Fibroblast of skin of right biceps (primary cell): ENCODE measurements around the gene EEF1B2.
"Not testable (repeated sequence)": the region's sequence is repeated elsewhere in the genome, so short reads cannot be mapped to it uniquely, and the experiment has no call there.

Experiments
- DNase-seq: peaks from one replicate; pipeline ENCODE4 v3.0.0-alpha.2; 2013

The EEF1B2 gene

DNA sequence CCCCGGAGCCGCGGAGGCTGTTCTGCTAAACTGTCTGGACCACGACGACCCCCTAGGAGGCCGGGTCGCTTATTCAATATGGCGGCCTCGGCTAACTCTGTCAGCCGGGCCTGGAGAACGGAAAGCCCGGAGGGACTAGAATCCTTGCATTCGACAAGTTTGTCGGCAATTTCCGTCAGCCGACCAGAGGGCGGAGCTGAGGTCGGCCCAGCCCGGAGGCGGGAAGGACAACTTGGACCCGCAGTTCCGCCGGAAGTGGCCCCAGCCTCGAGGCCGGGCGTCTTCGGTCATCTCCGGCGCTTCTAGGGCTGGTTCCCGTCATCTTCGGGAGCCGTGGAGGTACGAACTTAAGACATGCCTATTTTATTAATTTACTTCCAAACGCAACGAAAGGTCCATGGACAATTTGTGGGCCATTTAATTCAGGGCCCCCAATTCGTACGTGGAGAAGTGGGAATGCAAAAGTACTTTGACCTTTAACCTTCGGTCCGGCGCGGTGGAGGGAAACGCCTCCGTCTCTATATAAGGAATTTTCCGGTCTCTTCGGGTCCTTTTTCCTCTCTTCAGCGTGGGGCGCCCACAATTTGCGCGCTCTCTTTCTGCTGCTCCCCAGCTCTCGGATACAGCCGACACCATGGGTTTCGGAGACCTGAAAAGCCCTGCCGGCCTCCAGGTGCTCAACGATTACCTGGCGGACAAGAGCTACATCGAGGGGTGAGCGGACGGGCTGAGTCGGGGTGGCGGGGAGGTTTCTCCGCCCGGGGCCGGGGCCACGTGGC, at the start of gene EEF1B2, which contains the start of gene NDUFS1:
TSS of gene EEF1B2 (plus strand) at position 550 of the 779 bp plus-strand sequence. CDS start at position 635, 85 bp downstream.
TSS of gene NDUFS1 (minus strand) at position 99 of the 779 bp plus-strand sequence. CDS start 5,766 bp downstream, outside the sequence.
- peak; percentile 98 for DNase-seq

DNA sequence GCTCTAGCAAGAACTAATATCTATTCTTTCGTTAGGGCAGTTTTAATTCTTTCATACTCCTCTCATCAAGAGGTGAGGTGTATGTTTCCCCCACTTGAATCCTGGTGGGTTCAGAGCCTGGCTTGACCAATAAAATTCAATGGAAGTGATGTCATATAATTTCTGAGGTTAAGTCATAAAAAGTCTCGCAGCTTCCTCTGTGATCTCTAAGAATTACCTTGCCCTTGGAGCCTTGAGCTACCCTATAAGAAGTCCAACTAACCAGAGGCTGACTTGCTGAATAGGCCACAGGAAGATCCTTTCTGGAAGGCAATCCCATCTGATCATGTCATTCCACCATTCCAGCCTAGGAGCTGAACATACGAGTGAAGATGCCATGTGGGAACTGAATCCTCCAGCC, 47.6 kb upstream of the EEF1B2 start:
- peak; percentile 7 for DNase-seq

DNA sequence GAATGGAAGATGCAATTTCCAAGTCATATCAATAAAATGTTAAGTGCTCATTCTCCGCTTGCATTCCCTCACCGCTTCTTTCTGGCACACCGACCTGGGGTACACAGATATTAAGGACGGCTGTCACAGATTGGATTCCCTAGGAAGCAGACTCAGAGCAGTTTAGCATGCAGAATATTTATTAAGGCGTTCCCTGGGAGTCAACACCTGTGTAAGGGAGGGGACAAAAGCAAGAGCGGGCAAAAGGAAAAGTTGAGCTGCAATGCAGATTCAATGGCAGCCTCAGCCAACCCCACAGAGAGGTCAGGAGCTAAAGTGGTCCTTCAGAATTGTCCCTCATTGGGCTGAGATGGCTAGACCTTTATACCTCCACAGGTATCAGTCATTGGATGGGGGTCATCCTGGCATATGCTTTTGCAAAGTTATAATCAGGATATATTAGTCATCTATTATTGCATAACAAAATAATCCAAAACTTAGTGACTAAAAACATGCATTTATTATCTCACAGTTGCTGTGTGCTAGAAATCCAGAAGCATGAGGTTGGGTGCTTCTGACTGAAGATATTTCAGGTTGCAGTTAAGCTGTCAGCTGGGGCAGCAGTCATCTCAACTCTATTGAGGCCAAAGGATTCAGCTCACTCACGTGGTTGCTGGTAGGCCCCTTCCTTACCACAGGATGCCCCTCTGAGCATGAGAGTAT, 46.7 kb upstream of the EEF1B2 start:
- peak; percentile 3 for DNase-seq

DNA sequence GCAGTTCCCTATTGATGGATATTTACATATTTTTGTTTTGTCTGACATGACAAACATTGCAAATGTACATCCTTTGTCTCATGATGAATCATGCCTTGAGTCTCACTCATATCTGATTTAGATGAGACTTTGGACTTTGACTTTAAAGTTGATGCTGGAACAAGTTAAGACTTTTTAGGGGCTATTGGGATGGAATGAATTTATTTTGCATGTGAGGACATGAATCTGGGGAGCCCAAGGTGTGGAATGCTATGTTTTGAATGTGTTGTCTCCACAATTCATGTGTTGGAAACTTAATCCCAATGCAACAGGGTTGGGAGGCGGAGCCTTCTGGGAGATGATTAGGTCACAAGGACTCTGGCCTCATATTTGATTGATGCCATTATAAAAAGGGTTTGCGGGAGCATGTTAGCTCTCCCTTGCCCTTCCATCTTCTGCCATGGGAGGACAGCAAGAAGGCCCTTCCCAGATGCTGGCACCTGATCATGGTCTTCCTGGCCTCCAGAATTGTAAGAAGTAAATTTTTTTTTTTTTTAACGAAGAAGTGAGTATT, 44.6 kb upstream of the EEF1B2 start:
- DNase-seq: no peak

DNA sequence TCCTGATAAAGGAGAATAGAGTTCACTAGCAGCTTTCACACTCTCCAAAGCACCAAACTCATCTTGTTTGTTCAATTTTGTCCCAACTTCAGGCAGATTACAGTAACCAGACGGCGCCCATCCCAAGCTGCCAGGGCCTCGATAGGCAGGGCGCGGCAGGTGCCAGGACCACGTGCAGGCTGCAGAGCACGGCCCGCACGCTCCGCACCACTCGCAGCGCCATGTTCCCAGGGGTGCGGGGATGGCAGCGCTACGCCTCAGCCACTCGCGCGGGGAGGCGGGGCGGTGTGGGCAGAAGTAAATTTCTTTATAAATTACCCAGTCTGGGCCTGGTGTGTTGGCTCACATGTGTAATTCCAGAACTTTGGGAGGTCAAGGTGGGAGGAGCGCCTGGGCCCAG, 43.4 kb upstream of the EEF1B2 start:
- DNase-seq: no peak

DNA sequence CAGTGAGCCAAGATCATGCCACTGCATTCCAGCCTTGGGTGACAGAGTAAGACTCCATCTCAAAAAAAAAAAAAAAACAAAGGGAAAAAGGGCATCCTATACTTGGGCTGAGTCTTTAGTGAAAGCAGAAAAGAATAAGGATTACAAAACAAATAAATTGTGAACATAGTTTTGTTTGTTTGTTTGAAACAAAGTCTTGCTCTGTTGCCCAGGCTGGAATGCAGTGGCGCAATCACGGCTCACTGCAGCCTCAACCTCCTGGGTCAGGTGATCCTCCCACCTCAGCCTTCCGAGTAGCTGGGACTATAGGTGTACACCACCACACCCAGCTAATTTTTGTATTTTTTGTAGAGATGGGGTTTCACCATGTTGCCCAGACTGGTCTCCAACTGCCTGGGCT, 37.1 kb upstream of the EEF1B2 start:
- DNase-seq: not testable (repeated sequence)

DNA sequence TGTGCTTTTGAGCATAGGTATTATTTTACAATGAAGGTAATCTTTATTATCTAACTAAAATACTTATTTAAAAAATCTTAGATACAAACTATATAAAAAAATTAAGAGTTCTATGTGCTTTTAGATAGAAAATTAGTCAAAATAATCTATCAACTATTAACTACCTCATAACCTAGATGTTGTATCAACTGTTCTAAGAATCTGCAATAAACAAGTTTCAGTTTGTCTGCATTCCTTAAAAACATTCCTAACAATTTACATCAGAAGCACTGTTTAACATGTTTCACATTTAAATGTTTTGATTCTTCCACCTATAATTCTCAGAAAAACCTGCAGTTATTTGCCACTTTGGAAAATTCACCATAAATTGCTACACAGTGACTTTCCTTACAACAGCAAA, 33.8 kb upstream of the EEF1B2 start:
- no peak for DNase-seq

DNA sequence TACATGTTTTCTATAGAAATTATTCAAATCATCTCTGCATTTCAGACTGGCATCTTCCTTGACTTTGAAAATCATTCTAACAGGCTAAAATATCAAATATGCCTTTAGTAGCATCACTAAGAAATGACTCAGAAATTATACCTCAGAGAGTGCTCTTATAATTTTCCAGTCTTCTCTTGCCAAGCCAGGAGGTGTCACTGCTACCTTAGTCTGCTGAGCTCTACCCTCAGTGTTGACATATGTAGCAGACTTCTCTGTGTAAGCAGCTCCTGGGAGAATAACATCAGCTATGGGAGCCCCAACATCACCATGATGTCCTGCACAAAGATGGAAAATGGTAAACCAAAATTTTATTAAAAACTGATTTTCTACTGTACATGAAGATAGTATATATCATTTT, 32.0 kb upstream of the EEF1B2 start:
- DNase-seq: no peak

DNA sequence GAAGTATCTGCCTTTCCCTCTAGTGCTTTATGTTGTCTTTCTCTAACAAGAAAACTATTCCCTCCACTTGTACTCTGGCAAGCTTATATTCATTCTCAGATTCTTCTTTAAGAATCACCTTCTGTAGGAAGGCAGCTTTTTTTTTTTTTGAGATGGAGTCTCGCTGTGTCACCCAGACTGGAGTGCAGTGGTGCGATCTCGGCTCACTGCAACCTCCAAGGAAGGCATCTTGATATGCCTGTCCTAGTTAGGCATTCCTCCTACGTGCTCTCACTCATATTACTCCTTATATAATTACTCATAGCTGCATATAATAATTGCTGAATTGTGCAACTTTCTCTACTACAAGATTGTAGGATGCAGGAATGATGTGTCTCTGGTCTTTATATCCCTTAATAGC, 16.2 kb upstream of the EEF1B2 start:
- DNase-seq: no peak

DNA sequence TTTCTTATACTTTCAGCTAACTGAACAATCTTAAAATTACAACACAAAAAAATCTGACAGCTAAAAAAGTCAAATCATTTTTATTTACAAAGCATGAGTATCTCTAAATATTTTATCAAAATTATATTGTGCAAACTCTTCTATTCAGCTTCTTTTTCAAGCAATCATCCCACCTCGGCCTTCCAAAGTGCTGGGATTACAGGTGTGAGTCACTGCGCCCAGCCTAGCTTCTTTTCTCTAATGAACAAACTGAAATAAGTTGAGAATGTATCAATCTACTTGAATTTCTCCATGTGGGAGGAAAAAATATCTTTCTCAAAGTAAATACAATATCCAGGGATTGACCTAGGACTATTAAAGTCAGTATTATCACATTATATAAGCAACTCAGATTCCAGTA, 15.3 kb upstream of the EEF1B2 start:
- DNase-seq: no peak

DNA sequence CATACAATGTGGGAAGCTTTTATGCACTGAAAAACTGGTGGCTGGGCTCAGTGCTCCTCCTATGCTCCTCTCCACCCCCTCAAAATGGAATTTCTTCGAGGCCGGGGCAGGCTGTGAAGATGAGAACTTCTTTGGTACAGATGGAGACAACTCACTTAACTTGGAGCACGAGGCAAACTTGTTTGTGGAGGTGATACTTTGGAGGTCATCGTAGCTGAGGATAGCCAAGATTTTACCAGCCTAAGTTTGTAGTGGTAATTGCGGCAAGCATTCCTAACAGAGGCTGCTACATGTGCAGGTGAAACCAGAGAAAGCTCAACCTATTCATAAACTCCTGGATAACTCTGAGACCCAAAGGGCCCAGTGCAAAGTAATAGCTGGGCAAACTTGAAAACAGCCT, 14.0 kb upstream of the EEF1B2 start:
- DNase-seq: no peak

DNA sequence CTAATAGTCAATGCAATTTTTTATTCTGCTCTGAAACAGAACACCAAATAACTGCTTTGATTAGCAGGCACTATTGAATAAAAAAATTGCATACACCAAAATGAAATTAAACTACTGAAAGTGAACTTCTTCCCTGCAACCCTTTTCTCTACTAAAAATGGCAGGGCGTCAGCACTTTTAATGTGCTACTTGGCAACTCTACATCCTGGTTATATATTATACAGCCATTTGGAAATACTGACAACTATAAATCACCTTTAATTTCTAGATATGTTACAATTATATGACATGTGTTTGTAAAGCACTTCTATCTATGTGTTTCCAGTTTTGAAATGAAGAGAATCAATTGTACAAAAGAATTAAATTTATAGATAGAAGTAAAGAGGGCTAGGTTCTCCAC, 10.4 kb upstream of the EEF1B2 start:
- DNase-seq: no peak

DNA sequence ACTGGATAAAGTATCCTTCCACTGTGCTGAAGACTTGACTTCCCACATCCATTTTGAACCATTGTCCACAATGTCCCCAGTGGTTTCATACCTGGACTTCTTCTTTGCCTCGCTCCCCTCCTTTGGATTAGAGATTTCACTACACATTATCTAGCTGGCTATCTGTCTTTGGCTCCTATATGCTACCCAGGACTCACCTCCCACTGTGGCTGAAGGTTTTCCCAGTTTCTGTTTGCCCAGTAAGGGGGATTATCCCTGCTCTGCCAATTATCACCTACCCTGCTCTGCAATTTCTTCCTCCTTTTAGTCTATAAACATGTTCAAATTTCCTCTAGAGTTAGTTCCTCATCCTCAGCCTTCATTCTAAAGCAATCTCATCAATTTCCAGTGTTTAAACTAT, 9.5 kb upstream of the EEF1B2 start:
- DNase-seq: no peak

DNA sequence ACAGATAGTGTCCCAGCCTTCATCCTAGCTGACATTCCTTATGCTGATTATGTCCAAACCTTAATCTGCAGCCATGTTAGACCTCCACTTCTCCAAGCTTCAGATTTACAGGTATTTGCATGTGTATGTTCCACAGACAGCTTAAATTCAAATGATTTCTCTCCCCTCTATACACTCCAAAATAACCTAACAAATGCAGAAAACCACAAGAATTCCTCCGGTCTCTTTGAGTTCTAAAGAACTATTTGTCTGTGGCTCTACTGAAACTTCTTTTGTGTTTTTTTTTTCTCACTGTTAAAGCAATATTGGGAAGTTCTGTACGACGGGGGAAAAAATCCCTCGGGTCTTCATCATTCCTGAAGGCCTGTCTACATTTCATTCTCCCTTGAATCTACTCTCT, 9.1 kb upstream of the EEF1B2 start:
- no peak for DNase-seq

DNA sequence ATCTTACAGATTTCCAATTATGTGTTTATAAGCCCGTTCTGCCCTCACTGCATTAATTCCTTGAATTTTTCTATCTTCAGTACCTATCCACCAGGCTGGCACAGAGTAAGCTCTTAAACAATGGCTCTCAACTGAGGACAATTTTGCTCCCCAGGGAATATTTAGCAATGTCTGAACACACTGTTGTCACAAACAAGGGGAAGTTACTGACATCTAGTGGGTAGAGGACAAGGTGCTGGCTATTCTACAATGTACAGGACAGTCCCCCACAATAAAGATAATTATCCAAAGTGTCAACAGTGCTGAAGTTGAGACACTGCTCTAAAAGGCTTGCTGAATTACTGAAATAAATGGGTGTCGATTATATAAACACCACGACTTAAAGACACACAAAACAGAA, 5.5 kb upstream of the EEF1B2 start:
- no peak for DNase-seq

DNA sequence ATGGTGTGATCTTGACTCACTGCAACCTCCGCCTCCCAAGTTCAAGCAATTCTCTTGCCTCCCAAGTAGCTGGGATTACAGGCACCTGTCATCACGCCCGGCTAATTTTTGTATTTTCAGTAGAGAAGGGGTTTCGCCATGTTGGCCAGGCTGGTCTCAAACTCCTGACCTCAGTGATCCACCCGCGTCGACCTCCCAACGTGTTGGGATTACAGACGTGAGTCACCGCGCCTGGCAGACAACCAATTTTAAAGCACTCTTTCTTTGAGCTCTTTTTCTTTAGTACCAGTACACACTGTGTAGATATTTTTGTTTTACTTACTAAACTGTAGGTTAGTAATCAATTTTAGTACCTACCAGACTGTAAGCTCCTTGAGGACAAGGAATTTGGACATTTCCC, 2.7 kb upstream of the EEF1B2 start:
- peak; percentile 5 for DNase-seq

DNA sequence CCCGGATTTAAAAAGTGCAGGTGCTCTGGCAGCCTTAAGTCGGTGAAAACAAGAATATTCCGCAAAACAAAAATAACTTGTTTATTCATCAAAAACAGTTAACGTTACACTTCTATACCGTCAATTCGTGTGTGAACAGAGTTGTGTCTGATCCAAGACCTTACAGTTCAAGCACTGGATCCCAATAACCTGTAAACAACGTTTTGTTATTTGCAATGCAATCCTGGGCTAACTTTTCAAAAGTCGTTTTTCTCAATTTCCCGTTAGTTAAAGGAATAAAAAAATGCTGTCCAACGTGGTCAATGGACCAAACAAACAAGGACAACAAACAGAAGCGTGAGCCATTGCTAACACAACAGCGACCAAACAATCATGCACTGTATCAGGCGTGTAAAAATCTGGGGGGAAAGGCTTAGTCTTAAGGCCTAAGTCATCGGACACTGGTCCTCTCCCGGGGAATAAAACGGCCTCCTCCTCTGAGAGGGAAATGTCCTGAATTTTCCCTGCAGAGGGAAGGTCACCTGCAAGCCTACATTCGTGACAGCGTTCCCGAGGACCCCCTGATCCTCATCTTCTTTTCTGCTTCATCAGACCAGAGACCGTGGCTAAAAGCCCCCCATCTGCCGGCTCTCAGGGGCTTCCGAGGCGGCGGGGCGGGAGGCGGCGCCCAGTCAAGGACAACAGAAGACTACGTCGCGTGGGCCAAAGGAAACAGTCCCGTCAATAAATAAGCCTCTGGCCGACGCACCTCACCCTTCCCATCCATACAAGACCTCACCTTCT, 941 bp upstream of the EEF1B2 start:
- no peak for DNase-seq

DNA sequence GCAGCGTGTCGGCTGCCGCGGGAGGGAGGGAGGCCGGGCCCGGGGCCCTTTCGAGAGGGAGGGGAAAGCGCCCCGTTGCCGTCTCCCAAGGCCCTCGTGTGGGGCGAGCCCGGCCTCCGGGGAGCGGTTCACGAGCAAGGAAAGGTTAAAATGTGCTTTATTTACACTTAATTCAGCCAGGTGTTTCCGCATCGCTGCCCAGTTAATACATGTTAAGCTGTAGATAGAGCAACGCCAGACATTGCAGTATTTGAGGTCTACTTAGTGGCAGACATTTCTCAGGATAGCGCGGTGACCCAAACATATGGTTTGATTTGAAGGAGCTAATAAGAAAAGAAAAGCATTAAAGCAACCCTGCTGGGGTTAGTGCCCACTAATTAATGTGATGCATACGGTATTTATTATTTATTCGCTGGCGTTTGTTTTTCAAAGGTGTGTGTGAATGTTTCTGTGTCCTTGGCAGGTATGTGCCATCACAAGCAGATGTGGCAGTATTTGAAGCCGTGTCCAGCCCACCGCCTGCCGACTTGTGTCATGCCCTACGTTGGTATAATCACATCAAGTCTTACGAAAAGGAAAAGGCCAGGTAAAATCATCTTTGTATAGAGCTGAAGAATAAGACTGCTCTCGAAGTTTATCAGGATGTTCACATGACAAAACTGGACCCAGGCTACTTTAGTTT, 571 bp downstream of the EEF1B2 start:
- no peak for DNase-seq

DNA sequence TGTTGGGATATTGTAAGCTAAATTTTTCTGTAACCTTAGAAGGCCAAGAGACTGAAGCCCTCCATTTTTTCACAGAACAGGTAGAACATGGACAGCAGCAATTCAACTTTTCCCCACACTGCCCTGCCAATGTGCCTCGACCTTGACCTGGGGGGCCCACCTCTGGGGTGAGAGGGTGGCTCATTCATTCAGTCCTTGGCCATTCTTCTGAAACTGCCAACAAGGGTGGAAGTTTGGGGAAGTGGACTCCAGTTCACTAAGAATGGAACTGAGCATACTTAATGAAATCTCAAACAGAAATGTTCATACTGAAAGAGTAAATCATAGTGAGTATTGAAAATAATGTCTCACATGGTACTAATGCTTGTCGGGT, 1.1 kb downstream of the EEF1B2 start:
- DNase-seq: no peak

DNA sequence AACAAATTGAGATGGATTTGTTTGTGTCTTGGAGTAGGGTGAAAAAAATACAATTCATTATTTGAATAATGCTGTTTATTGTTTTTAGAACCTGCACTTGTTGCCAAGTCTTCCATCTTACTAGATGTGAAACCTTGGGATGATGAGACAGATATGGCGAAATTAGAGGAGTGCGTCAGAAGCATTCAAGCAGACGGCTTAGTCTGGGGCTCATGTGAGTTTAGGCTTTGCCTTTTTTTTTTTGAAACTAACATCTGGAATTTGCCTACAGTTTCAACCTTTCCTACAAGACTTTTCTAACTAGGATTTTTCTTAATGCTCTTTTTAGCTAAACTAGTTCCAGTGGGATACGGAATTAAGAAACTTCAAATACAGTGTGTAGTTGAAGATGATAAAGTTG, 2.7 kb downstream of the EEF1B2 start:
- not testable (repeated sequence) for DNase-seq

DNA sequence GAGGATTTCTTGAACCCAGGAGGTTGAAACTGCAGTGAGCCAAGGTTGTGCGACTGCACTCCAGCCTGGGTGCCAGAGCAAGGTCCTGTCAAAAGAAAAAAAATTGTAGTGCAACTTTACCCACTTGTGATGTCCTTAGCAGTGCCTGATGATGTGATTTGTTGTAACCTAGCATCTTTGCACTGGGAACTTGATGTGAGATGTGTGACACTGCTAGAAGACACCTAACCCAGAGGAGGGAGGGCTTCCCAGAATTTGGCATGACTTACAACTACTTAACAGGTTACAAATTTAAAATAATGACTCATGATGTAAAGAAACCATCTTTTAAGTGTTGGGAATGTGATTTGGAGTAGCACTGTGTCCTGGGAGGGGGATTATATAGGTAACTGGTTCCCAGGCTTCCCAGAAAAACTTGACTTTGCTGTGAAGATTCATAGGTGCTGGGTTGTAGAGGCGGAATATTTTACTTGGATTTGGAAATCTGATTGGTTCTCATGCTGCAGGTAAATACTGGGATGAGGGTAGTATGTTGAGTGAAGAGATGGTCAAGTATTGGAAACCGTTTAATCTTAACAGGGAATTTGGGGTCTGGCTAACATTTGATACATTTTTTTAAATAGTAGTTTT, 3.7 kb downstream of the EEF1B2 start:
- DNase-seq: peak; percentile 5

DNA sequence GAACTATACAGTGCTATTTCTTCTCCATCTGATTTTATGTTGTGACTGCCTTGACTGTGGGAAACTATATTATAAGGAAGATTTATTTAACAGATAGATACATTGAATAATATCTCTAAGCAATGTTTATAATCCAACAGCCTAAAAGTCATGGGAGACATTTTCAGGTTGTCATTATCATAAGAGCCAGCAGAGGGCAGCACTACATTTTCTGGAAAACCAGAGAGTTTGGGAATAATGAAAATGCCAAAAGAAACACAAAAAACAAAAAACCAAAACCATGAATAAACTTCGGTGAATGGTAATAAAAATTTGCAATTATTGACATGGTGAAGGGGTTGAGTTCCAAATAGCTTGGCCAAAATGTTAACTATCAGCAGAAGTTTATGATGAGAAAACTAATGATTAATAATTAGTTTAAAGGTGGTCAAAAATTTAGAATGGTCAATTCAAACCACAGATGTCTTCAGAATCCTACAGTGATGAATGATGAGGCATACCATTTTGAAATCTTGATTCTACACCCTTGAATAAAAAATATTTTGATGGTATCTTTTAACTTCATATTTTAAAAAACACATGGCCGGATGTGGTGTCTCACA, 4.7 kb downstream of the EEF1B2 start:
- DNase-seq: peak; percentile 48
